GM18511 (cell line): ENCODE results near the gene SLCO1A2.

Experiments
- ATAC-seq: cut with Tn5 transposase; IDR thresholded peaks from one replicate; pipeline ENCODE4 v1.9.1; 2021; ENCODE audit warnings: mild to moderate bottlenecking, moderate library complexity; ENCODE audit not compliant: unreplicated experiment

The SLCO1A2 gene

DNA sequence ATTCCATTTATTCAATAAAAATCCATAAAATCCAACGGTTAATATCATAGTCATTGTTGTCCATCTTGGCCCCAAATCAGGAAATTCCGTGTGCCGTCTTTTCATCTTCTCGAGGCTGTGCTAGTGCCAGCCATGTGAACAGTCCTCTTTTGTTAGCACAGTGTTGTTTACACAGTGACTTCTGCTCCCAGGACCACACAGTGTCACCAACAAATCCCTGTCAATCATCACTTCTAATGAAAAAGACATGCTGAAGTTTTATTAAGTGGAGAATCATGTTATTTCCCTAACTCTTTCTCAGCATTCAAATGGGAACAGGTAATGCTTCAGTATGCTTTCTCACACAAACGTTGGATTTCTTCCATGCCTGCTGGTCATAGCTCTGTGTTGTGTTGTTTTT lies 1.9 kb upstream of the SLCO1A2 start:
- no peak for ATAC-seq

DNA sequence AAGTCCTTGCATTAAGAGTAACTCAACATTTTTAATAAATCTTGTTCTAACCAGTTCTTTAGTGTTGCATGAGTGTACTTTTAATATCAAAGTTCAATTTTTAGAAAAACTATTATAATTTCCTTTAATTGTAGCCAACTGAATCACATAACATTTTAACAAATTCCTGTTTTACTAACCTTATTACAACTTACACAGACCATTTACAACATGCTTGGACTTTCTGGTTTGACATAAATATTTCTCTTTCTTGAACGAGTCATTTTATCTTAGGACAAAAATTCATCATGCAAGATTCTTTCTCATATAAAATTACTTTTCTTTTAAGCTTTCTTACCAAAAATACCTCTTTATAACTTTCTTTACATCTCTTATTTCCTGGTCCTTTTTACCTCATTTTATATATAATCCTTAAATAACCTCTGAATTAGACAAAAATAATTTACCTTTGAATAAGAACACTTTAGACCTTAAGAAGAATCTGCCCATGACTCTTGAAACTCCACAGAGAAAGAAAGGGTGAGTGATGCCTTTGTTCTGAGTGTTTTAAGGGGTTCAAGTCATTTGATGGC lies 3.9 kb downstream of the SLCO1A2 start:
- ATAC-seq: no peak

- no peak for ATAC-seq
Measured at GRCh38 chr12:21328578-21328977, 6.1 kb downstream of the SLCO1A2 start.

DNA sequence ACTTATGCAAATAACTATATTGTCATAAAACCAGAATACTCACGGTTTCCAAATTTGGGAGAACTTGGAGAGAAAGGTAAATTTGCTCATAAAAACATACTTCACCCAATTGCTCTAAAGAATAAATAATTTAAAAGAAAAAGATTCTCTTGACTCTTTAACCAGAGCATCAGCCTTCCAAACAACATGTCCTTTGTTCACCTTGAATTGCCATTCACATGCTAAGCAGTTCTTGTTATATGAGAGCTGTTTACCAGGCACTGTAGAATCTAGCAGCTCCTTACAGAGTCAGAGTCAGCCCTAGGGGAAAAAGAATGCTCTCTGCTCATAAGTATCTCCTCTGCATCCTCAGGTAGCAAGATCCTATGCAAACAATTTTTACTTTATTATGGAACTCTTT lies 10.2 kb downstream of the SLCO1A2 start:
- ATAC-seq: no peak

GRCh38 chr12:21323736-21324135 lies 11.0 kb downstream of the SLCO1A2 start:
- ATAC-seq: no peak

- ATAC-seq: no peak
Measured at GRCh38 chr12:21308785-21309184, 25.9 kb downstream of the SLCO1A2 start.

GRCh38 chr12:21305661-21306060 lies 29.1 kb downstream of the SLCO1A2 start:
- no peak for ATAC-seq

DNA sequence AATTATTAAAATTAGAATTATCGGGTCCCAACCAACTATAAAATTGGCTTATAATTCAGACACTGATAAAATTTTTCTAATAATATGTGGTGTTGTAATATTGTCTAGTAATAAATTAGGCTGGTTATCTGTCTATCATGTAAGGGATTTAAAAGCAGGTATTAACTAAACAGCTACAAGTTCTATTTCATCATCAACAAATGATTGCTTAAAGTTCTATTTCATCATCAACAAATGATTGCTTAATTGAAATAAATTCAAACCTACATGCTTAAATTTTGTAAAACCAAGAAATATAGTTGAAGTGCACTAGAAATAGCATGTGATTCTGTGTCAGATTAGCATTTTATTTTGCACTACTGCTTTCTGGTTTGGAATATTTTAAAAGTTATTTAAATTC lies 34.1 kb downstream of the SLCO1A2 start:
- ATAC-seq: no peak

- peak; percentile 74 for ATAC-seq
Measured at GRCh38 chr12:21296751-21297406, 37.8 kb downstream of the SLCO1A2 start.

- ATAC-seq: peak; percentile 12
Measured at GRCh38 chr12:21296348-21296747, 38.4 kb downstream of the SLCO1A2 start.

GRCh38 chr12:21294176-21294575 lies 40.5 kb downstream of the SLCO1A2 start:
- ATAC-seq: no peak

DNA sequence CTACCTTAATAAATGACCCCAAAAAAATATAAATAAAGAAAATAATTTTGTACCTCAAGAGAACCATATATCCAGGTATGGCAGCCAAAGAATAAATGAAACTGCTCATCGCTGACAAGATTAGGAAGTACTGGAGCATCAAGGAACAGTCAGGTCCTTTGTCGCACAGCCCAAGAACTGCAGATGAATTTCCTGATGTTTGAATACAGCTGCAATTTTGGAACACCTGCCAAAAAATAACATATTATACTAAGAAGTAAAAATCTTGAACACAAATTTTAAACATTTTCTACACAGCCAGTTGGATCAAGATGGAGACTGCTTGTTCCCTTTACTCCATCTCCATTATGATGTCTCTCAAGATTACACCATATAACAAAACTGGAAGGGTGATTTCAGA lies 42.6 kb downstream of the SLCO1A2 start:
- ATAC-seq: no peak

DNA sequence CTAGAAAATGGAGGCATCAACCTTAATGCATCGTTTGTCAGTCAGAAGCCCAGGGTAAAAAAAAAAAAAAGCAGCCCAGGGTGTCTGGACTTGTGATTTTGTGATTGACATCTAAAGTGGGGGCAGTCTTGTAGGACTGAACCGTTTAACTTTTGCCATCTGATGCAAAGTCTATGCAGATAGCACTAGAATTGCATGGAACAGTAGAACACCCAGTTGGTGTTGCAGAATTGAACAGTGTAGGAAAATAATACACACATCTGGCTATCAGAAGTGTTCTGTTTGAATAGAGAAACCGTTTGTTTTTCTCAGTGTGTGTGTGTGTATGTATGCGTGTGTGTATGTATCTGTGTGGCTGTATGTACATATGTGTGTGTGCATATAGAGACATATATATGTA lies 45.0 kb downstream of the SLCO1A2 start:
- no peak for ATAC-seq

GRCh38 chr12:21276826-21277225 lies 57.9 kb downstream of the SLCO1A2 start:
- ATAC-seq: no peak

DNA sequence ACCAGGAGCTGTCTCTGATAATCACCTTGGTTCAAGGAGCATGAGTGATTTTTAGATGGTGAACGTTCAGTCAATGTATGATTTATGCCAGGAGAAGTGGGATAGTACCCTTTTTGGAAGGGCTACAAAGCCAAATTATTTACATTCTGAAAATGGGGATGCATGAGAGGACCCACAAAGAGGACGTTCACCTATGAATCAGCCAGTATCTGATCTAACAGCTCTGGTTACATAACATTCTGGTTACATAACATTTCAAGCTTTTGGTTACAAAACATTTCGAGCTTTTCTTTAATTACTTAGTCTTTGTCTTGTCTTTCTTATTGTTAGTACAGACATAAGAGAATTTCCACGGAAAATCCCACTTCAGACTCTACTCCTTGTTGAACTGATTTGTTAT lies 68.8 kb downstream of the SLCO1A2 start:
- no peak for ATAC-seq

DNA sequence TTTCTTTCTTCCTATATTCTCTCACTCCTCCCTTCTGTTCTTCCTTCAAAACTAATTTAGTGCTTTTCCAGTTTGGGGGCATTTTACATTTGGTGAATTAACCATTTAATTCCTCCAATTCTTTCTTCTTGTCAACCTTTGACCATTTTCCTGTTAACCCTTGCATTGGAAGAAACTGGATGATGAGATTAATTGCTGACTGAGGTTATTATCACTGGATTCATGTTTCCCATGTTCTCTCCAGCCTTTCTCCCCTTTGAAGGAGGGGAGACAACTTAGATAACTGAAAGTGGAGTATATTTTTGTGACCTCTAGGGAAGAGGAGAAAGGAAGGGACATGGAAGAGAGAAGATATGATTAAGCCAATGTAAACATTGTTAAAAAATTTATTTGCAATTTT lies 70.5 kb downstream of the SLCO1A2 start:
- ATAC-seq: no peak

- no peak for ATAC-seq
Measured at GRCh38 chr12:21257172-21257571, 77.5 kb downstream of the SLCO1A2 start.

DNA sequence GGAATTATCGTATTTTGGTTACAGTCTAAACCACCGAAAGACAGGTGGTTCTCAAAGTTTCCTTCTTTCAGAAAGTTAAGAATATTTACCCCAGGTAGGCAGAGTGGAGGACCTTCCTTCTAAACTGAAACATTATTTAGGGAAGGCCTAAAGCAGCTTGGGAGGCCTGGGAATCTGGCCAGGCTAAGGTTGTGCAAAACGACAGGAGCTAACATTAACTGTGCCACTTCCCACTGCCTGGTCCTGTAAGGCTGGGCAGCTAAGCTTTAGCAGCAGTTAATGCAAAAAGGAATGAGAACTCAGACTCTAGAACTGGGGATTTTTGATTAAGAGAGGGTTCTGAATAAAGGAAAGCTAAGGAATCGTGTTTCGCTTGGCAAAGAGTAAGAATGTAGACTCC lies 82.6 kb downstream of the SLCO1A2 start:
- ATAC-seq: no peak

DNA sequence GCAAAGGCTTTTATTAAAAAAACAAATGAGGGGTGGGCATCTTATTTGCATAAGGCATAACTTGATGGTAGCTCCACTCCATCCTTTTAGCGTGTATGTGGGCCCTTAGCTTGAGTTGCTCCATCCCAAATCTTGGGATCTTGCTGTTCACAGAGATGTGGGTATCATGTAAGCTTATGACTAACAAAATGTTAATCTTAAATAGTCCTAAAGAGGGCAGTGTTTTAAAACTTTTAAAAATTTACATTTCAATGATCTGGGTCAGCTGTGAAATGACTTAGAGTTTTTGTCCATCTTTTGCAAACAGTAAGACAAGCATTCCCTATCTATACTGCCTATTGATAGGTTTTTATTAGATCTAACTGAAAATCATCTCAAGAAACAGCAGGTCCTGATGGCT lies 86.0 kb downstream of the SLCO1A2 start:
- ATAC-seq: no peak

DNA sequence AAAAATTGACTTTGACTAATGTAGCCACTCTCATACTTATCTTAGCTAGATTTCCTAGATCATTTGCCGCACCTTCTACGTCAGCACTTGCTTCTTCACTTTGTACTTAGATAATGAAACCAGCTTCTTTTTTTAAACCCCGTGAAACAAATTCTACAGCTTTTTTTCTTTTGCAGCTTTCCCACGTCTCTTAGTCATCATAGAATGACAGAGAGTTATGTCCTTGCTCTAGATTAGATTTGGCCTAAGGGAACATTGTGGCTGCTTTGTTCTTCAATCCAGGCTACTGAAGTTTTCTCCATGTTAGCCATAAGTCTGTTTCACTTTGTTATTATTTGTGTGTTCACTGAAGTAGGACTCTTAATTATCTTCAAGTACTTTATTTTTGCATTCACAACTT lies 94.9 kb downstream of the SLCO1A2 start:
- ATAC-seq: no peak

GRCh38 chr12:21234395-21234794 lies 100.3 kb downstream of the SLCO1A2 start:
- ATAC-seq: no peak

DNA sequence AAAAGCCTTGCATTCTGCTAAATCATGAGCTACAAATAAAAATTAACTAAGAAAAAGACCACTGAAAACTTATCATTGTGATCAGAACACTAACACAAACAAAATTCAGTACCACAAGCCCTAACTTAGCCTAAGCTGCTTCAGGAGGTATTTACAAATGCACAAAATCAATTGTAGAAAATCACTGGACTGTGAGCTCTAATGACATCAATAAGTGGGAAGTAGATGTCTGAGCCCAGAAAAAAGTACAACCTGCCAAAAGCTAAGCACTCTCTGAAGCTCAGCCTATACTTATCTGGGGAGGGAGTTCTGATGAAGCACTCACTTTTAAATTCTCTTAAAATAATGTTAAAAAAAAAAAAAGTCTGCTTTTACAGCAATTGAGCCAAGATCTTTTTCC lies 110.8 kb downstream of the SLCO1A2 start:
- ATAC-seq: no peak

- ATAC-seq: no peak
Measured at GRCh38 chr12:21221778-21222177, 112.9 kb downstream of the SLCO1A2 start.
